Esophagus muscularis mucosa (tissue), 4 donors: ENCODE results near the gene FANCD2.

Experiments used
- CTCF ChIP-seq, 3 experiments: fragments of 200-600 bp in 2 of 3; fragments of 450-650 bp in 1 of 3; sonication (generic) in 2 of 3; IDR thresholded peaks; one replicate each; pipeline ENCODE4 v1.5.1; 2017 to 2019; ENCODE audit warnings: antibody characterized with exemption in 3 of 3, mild to moderate bottlenecking in 2 of 3, moderate library complexity in 1 of 3
- EP300 ChIP-seq: sonication (generic); formaldehyde crosslinking; IDR thresholded peaks from one replicate; pipeline ENCODE4 v1.6.1; 2017; ENCODE audit warnings: antibody characterized with exemption
- POLR2A ChIP-seq: fragments of 450-650 bp; IDR thresholded peaks from one replicate; pipeline ENCODE4 v1.6.1; 2017; ENCODE audit warnings: antibody characterized with exemption, moderate library complexity, mild to moderate bottlenecking, low read depth

GRCh38 chr3:10055097-10055496 is 28.9 kb downstream of the FANCD2 start:
- no peak for TF ChIP-seq POLR2A
- no peak for TF ChIP-seq CTCF (IDR thresholded peaks at IDR 0.05)
- no peak for TF ChIP-seq EP300
